Lung (tissue), 12 donors: ENCODE data around the gene PCMT1. TPM values are rescaled to one million over a fixed set of nuclear protein-coding genes. Genes with fewer than 3 reads are reported as not detected.
"Not testable (repeated sequence)": the region's sequence is repeated elsewhere in the genome, so short reads cannot be mapped to it uniquely, and the experiment has no call there.

ENCODE experiments used
- ATAC-seq: fragments of 200-7000 bp; cut with Tn5 transposase; one replicate; pipeline ENCODE4 v1.9.1; 2020; ENCODE audit warnings: moderate number of reproducible peaks; ENCODE audit not compliant: insufficient read depth, low FRiP score
- DNase-seq, 3 donors: peaks; one replicate each; pipeline ENCODE4 v3.0.0-alpha.2; 2013 to 2017
- H3K27ac ChIP-seq, 2 donors: one replicate each; pipeline ENCODE4 v1.5.1; 2013; ENCODE audit warnings: mild to moderate bottlenecking in 2 of 2, moderate library complexity in 2 of 2, control low read depth in 1 of 2, inconsistent platforms in 1 of 2, low read depth in 1 of 2, low read length in 1 of 2
- H3K27me3 ChIP-seq, 3 donors: one replicate each; pipeline ENCODE4 v1.5.1; 2013; ENCODE audit warnings: low read length in 2 of 3; ENCODE audit not compliant: control insufficient read depth in 3 of 3, insufficient read depth in 3 of 3
- H3K36me3 ChIP-seq, 4 donors: one replicate each; pipeline ENCODE4 v1.5.1; 2013; ENCODE audit warnings: low read length in 4 of 4, mild to moderate bottlenecking in 1 of 4, moderate library complexity in 1 of 4; ENCODE audit not compliant: control insufficient read depth in 4 of 4, insufficient read depth in 4 of 4
- H3K4me1 ChIP-seq, 5 donors: one replicate each; pipeline ENCODE4 v1.5.1; 2013; ENCODE audit warnings: low read length in 5 of 5, mild to moderate bottlenecking in 2 of 5, moderate library complexity in 1 of 5; ENCODE audit not compliant: control insufficient read depth in 5 of 5, insufficient read depth in 5 of 5
- H3K4me3 ChIP-seq: one replicate; pipeline ENCODE4 v1.5.1; 2013; ENCODE audit warnings: mild to moderate bottlenecking, control low read depth, moderate library complexity
- H3K9ac ChIP-seq, 2 donors: one replicate each; pipeline ENCODE4 v1.5.1; 2013; ENCODE audit warnings: low read length in 2 of 2, control low read depth in 1 of 2; ENCODE audit not compliant: insufficient read depth in 1 of 2
- H3K9me3 ChIP-seq, 4 donors: one replicate each; pipeline ENCODE4 v1.5.1; 2013; ENCODE audit warnings: low read length in 3 of 4, mild to moderate bottlenecking in 1 of 4, moderate library complexity in 1 of 4; ENCODE audit not compliant: control insufficient read depth in 4 of 4, insufficient read depth in 3 of 4
- WGBS, 2 donors: extraction: QIAGEN DNeasy Blood & Tissue Kit; methylation state at CpG; one replicate each; pipeline ENCODE4 v1.1.7; 2013; 5-methylcytosine and 5-hydroxymethylcytosine counted together
- polyA plus RNA-seq, 2 donors: library from polyadenylated mRNA; stranded (reverse); fragments of 200-250 nt; gene quantifications; one replicate each; pipeline ENCODE4 v1.2.1, GENCODE V29; 2013
- total RNA-seq, 2 donors: library from RNA; depleted of rRNA in 1 of 2; stranded (reverse); fragments of >200 nt in 1 of 2; gene quantifications; one replicate each; pipeline ENCODE4 v1.2.1, GENCODE V29; 2014 to 2021
- TF ChIP-seq, protein P1 (sequence below): IDR thresholded peaks from 2 replicates; pipeline ENCODE4 v1.5.1; 2012; ENCODE audit warnings: mild to moderate bottlenecking; ENCODE audit errors: control extremely low read depth, extremely low read depth
- donor health status: control.
- donor health status: control.
- donor health status: Bipolar disorder and iron deficiency.
- donor health status: healthy.
- donor health status: DM: yes; HTN: yes; CAD: no.

PCMT1 gene
- total and polyA plus RNA-seq, 4 donors = 32.6 to 91.2 (median 61.1) TPM

DNA sequence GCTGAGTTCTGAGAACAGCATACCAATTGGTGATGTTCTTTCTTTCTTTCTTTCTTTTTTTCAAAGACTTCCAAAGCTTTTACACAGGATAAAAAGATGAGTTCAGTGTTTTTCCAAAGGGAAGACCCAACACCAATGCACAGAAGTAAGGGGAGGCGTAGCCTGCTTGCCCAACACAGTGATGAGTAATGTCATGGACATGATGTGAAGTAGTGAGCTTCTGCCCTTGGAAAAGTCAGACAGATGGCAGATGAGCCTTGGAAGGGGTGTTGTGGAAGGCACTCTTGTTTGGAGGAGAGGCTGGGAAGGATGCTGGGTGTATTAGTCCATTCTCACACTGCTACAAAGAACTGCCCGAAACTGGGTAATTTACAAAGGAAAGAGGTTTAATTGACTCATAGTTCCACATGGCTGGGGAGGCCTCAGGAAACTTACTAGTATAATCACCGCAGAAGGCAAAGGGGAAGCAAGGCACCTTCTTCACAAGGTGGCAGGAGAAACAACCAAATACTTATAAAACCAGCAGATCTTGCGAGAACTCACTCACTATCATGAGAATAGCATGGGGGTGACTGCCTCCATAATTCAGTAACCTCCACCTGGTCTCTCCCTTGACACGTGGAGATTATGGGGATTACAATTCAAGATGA, 102.0 kb downstream of the PCMT1 start:
- H3K27ac ChIP-seq = peak overlapping the region in 1 of 2 donors; percentile 76
- H3K27me3 ChIP-seq = no peaks in the 10 kb centered on the region
- ATAC-seq (no peak), DNase-seq (no peak)
- no peak overlapping the region for H3K9ac ChIP-seq
- peaks cover 0 to 17% (median 0%) of the 10 kb centered on the region in 5 donors for H3K4me1 ChIP-seq
- TF ChIP-seq, protein P1, sequence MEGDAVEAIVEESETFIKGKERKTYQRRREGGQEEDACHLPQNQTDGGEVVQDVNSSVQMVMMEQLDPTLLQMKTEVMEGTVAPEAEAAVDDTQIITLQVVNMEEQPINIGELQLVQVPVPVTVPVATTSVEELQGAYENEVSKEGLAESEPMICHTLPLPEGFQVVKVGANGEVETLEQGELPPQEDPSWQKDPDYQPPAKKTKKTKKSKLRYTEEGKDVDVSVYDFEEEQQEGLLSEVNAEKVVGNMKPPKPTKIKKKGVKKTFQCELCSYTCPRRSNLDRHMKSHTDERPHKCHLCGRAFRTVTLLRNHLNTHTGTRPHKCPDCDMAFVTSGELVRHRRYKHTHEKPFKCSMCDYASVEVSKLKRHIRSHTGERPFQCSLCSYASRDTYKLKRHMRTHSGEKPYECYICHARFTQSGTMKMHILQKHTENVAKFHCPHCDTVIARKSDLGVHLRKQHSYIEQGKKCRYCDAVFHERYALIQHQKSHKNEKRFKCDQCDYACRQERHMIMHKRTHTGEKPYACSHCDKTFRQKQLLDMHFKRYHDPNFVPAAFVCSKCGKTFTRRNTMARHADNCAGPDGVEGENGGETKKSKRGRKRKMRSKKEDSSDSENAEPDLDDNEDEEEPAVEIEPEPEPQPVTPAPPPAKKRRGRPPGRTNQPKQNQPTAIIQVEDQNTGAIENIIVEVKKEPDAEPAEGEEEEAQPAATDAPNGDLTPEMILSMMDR = no peak
- WGBS, 2 donors = 63 to 73% methylated on average over 5 of the region's 5 CpGs
- H3K36me3 ChIP-seq = peaks cover 0 to 7% (median 2%) of the 10 kb centered on the region in 4 donors
- no peak overlapping the region for H3K4me3 ChIP-seq
- no peaks in the 10 kb centered on the region for H3K9me3 ChIP-seq

DNA sequence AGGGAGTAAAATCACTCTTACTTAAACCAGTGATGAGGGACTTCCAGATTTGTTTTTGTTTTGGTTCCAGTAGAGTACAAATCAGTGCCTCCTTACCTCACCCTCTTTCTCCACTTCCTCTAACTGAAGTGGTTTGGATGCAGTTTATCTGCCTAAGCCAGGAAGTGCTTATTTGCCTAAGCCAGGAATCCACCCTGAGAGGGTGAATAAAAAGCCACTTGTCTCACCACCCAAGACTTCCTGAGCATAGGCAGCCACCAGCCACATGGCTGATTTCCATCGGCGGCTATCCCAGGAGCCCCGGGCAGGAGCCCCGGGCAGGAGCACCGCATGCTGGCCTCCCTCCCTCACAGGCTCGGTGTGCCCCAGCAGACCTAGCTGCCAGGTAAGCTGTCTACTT, 102.6 kb downstream of the PCMT1 start:
- ATAC-seq (peak; percentile 79), DNase-seq (peak in 2 of 3 donors; percentile 32 to 54)
- 5 to 16% methylated on average over 6 of the region's 6 CpGs for WGBS, 2 donors
- H3K9me3 ChIP-seq = no peaks in the 10 kb centered on the region
- peaks cover 0 to 17% (median 0%) of the 10 kb centered on the region in 5 donors for H3K4me1 ChIP-seq
- peaks cover 0 to 7% (median 2%) of the 10 kb centered on the region in 4 donors for H3K36me3 ChIP-seq
- H3K9ac ChIP-seq = no peak overlapping the region
- H3K27ac ChIP-seq = peak overlapping the region in 1 of 2 donors; percentile 80
- H3K4me3 ChIP-seq = no peak overlapping the region
- H3K27me3 ChIP-seq = no peaks in the 10 kb centered on the region
- TF ChIP-seq, protein P1 = no peak

DNA sequence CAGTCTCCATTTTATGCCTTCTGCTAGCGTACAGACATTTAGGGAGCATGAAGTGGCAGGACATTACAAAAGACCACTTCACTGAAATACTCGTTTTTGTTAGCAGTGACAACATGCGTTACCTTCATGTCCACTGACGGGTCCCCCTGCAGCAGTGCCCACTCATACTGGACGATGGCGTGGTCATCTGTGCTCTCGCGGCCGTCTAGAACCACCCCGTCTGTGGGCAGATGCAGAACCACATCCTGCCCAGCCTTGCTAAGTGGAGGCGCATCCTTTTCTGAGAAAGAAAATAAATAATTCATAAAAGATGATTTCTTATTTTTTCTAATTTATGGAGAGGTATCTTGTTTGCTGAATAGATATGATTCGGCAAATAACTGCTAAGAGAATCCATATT, 103.3 kb downstream of the PCMT1 start:
- ATAC-seq (no peak), DNase-seq (no peak)
- H3K27ac ChIP-seq = peak overlapping the region in 1 of 2 donors; percentile 26
- H3K36me3 ChIP-seq = peaks cover 0 to 7% (median 2%) of the 10 kb centered on the region in 4 donors
- TF ChIP-seq, protein P1 = no peak
- WGBS, 2 donors = 73 to 75% methylated on average over 12 of the region's 12 CpGs
- H3K4me1 ChIP-seq = peaks cover 0 to 17% (median 0%) of the 10 kb centered on the region in 5 donors
- H3K9me3 ChIP-seq = no peaks in the 10 kb centered on the region
- H3K27me3 ChIP-seq = no peaks in the 10 kb centered on the region
- H3K9ac ChIP-seq = no peak overlapping the region
- H3K4me3 ChIP-seq = no peak overlapping the region

DNA sequence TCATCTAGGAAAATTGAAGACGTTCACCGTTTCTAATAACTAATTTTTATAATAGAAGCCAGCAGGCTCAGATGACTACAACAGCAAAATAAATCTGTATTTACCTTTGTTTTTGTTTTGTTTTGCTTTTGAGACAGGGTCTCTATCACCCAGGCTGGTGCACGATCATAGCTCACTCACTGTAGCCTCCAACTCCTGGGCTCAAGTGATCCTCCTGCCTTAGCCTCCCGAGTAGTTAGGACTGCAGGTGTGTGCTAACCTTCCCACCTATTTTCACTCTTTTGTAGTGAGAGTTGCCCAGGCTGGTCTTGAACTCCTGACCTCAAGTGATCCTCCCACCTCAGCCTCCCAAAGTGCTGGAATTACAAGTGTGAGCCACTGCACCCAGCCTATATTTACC, 104.5 kb downstream of the PCMT1 start:
- peak overlapping the region in 1 of 2 donors; percentile 46 for H3K27ac ChIP-seq
- H3K9ac ChIP-seq, H3K4me3 ChIP-seq, H3K9me3 ChIP-seq, DNase-seq, ATAC-seq, H3K27me3 ChIP-seq, H3K36me3 ChIP-seq: not testable (repeated sequence)
- peaks cover 0 to 17% (median 0%) of the 10 kb centered on the region in 5 donors for H3K4me1 ChIP-seq
- 90 to 94% methylated on average over 4 of the region's 4 CpGs for WGBS, 2 donors
